HepG2 (cell line): Measurements from ENCODE around the gene CLDN11. TPM values are rescaled to one million over a fixed set of nuclear protein-coding genes. Genes with fewer than 3 reads are reported as not detected.

Experiments used
- CREB1 ChIP-seq, 2 experiments: fragments of 450-650 bp in 1 of 2; IDR thresholded peaks; 2 replicates each; pipeline ENCODE4 v1.6.1; 2016 to 2017; ENCODE audit warnings: control low read depth in 1 of 2, mild to moderate bottlenecking in 1 of 2, missing compliant biosample characterization in 1 of 2, missing genetic modification characterization in 1 of 2
- DPF2 ChIP-seq: sonication (generic); formaldehyde crosslinking; IDR thresholded peaks from 2 replicates; pipeline ENCODE4 v1.4.0; 2020; ENCODE audit warnings: mild to moderate bottlenecking, low read depth, missing genetic modification reagents, borderline replicate concordance
- HHEX ChIP-seq: IDR thresholded peaks from 2 replicates; pipeline ENCODE4 v1.6.1; 2016; ENCODE audit warnings: control low read depth
- KMT2B ChIP-seq: IDR thresholded peaks from 2 replicates; pipeline ENCODE4 v1.6.1; 2016; ENCODE audit warnings: missing genetic modification reagents, missing compliant biosample characterization
- NFYC ChIP-seq: IDR thresholded peaks from 2 replicates; pipeline ENCODE4 v1.6.1; 2016; ENCODE audit warnings: missing genetic modification reagents, missing compliant biosample characterization
- PCBP1 ChIP-seq: fragments of 200-400 bp; formaldehyde crosslinking; IDR thresholded peaks from 2 replicates; pipeline ENCODE4 v1.6.1; 2017; ENCODE audit warnings: mild to moderate bottlenecking, low read depth, low read length, borderline replicate concordance
- POLR2AphosphoS5 ChIP-seq: IDR thresholded peaks from 2 replicates; pipeline ENCODE4 v1.6.1; 2012; ENCODE audit warnings: low read depth, low read length
- PPARG ChIP-seq: conservative IDR thresholded peaks from 2 replicates; pipeline ENCODE4 v1.6.1; 2016; ENCODE audit warnings: missing biosample characterization, missing genetic modification reagents
- SMARCE1 ChIP-seq: fragments of 450-650 bp; IDR thresholded peaks from 2 replicates; pipeline ENCODE4 v1.6.1; 2017; ENCODE audit warnings: borderline replicate concordance
- TERF1 ChIP-seq: sonication (generic); formaldehyde crosslinking; IDR thresholded peaks from 2 replicates; pipeline ENCODE4 v1.8.0; 2022; ENCODE audit warnings: mild to moderate bottlenecking, missing genetic modification reagents, moderate library complexity
- THAP7 ChIP-seq: sonication (generic); formaldehyde crosslinking; IDR thresholded peaks from 2 replicates; pipeline ENCODE4 v1.8.1; 2023; ENCODE audit warnings: mild to moderate bottlenecking, missing genetic modification reagents
- UBTF ChIP-seq: sonication (generic); formaldehyde crosslinking; IDR thresholded peaks from 2 replicates; pipeline ENCODE4 v1.4.0; 2020; ENCODE audit warnings: mild to moderate bottlenecking, missing genetic modification reagents
- WIZ ChIP-seq: sonication (generic); formaldehyde crosslinking; IDR thresholded peaks from 2 replicates; pipeline ENCODE4 v1.5.1; 2020; ENCODE audit warnings: mild to moderate bottlenecking, missing genetic modification reagents
- ZKSCAN8 ChIP-seq: IDR thresholded peaks from 2 replicates; pipeline ENCODE4 v1.6.1; 2016; ENCODE audit warnings: borderline replicate concordance, missing genetic modification reagents, missing compliant biosample characterization
- ZNF264 ChIP-seq: sonication (generic); formaldehyde crosslinking; IDR thresholded peaks from 2 replicates; pipeline ENCODE4 v1.4.0; 2020; ENCODE audit warnings: missing genetic modification reagents
- ZNF292 ChIP-seq: sonication (generic); formaldehyde crosslinking; IDR thresholded peaks from 2 replicates; pipeline ENCODE4 v1.8.1; 2022; ENCODE audit warnings: mild to moderate bottlenecking, low read depth, missing genetic modification reagents, borderline replicate concordance
- ZNF441 ChIP-seq: sonication (generic); formaldehyde crosslinking; IDR thresholded peaks from 2 replicates; pipeline ENCODE4 v1.7.0; 2021; ENCODE audit warnings: missing genetic modification reagents, borderline replicate concordance
- ZNF609 ChIP-seq: sonication (generic); formaldehyde crosslinking; IDR thresholded peaks from 2 replicates; pipeline ENCODE4 v1.4.0; 2020; ENCODE audit warnings: mild to moderate bottlenecking, missing genetic modification reagents, borderline replicate concordance
- ZNF703 ChIP-seq: sonication (generic); formaldehyde crosslinking; IDR thresholded peaks from 2 replicates; pipeline ENCODE4 v1.5.1; 2020; ENCODE audit warnings: missing genetic modification reagents, mild to moderate bottlenecking, moderate library complexity, borderline replicate concordance
- ZNF761 ChIP-seq: sonication (generic); formaldehyde crosslinking; conservative IDR thresholded peaks from 2 replicates; pipeline ENCODE4 v1.4.0; 2020; ENCODE audit warnings: mild to moderate bottlenecking, missing genetic modification reagents
- polyA plus RNA-seq, 8 experiments: library from polyadenylated mRNA; depleted of rRNA in 3 of 8; stranded (reverse) in 7 of 8; unstranded in 1 of 8; fragments of >200 nt; fragmentation: Illumina TruSeq in 4 of 8; extraction: Trizol in 4 of 8; gene quantifications; 2 replicates each; pipeline versions ENCODE4 v1.2.1 to v1.2.3, GENCODE V29; 2011 to 2016; ENCODE audit warnings: low read depth in 4 of 8, missing spikeins in 1 of 8, mixed read lengths in 1 of 8; ENCODE audit not compliant: insufficient read depth in 1 of 8
- total RNA-seq, 5 experiments: library from RNA; depleted of rRNA; stranded (reverse); fragments of >200 nt; fragmentation: Illumina TruSeq; extraction: Trizol; gene quantifications; 2 replicates each; pipeline ENCODE4 v1.2.3, GENCODE V29; 2016; ENCODE audit warnings: low read depth in 1 of 5

CLDN11 gene
- total and polyA plus RNA-seq, 2 of the 13 experiments (the other 11 are each of a cell fraction or from before 2014, with no cell fraction given), result 4.2 to 4.9 TPM

- TF ChIP-seq ZNF292, result peak; percentile 82; the same call in 1 of the 2 replicates
- TF ChIP-seq DPF2 (CRISPR knock-in tag), result peak; percentile 51; the same call in 1 of the 2 replicates
- TF ChIP-seq KMT2B, result peak; percentile 33; the same call in 1 of the 2 replicates
- TF ChIP-seq ZKSCAN8 (CRISPR knock-in tag), result no peak
- no peak for TF ChIP-seq PPARG (CRISPR knock-in tag)
- TF ChIP-seq POLR2AphosphoS5, result peak; percentile 87
- no peak for TF ChIP-seq TERF1
- TF ChIP-seq ZNF264, result no peak
- peak; percentile 39; the same call in 1 of the 2 replicates for TF ChIP-seq WIZ (CRISPR knock-in tag)
- 0 out of 2 replicates have a peak, but pooled peaks have one; percentile 16 for TF ChIP-seq ZNF761 (CRISPR knock-in tag)
- no peak for TF ChIP-seq CREB1 (IDR thresholded peaks at IDR 0.05)
- TF ChIP-seq CREB1 (CRISPR knock-in tag; IDR thresholded peaks at IDR 0.05), result no peak
- TF ChIP-seq UBTF, result peak; percentile 50
- no peak for TF ChIP-seq SMARCE1
- no peak for TF ChIP-seq HHEX
- no peak for TF ChIP-seq PCBP1
- no peak for TF ChIP-seq ZNF441 (CRISPR knock-in tag)
- no peak for TF ChIP-seq ZNF703 (CRISPR knock-in tag)
- TF ChIP-seq THAP7 (CRISPR knock-in tag), result no peak
- TF ChIP-seq ZNF609, result peak; percentile 83
- no peak for TF ChIP-seq NFYC (CRISPR knock-in tag)
Observed at GRCh38 chr3:170425491-170426239, 7.0 kb downstream of the CLDN11 start (continued).
